NCI-H510A treated with DMSO at 0.1 percent for 48 hours (cell line): ENCODE data around the gene CLCN7.
"Not testable (repeated sequence)": the region's sequence is repeated elsewhere in the genome, so short reads cannot be mapped to it uniquely, and the experiment has no call there.

Experiments used
- DNase-seq: peaks from one replicate; lab custom pipeline; 2025; lab: John Stamatoyannopoulos, UW

Gene CLCN7

GRCh38 chr16:1445518-1446203 lies 29.2 kb downstream of the CLCN7 start:
- no peak for DNase-seq

GRCh38 chr16:1444730-1445517 lies 29.9 kb downstream of the CLCN7 start:
- DNase-seq, result no peak

- no peak for DNase-seq
These were observed 30.7 kb downstream of the CLCN7 start, which contains the start of gene CCDC154 for GRCh38 chr16:1443980-1444729. Gene CCDC154 (minus strand): TSS chr16:1444556. CDS start chr16:1444322, 234 bp downstream.

- DNase-seq, result no peak
These were observed 31.3 kb downstream of the CLCN7 start for GRCh38 chr16:1443403-1443973.

- DNase-seq, result no peak
These were observed 32.1 kb downstream of the CLCN7 start for GRCh38 chr16:1442697-1443096.

GRCh38 chr16:1441391-1441829 lies 33.4 kb downstream of the CLCN7 start:
- DNase-seq, result no peak

- not testable (repeated sequence) for DNase-seq
These were observed 35.1 kb downstream of the CLCN7 start for GRCh38 chr16:1439699-1440074.

GRCh38 chr16:1439058-1439698 lies 35.6 kb downstream of the CLCN7 start:
- DNase-seq, result no peak

- no peak for DNase-seq
These were observed 36.4 kb downstream of the CLCN7 start for GRCh38 chr16:1438229-1439057.

GRCh38 chr16:1437606-1438005 lies 37.2 kb downstream of the CLCN7 start:
- DNase-seq, result no peak

GRCh38 chr16:1436731-1437355 lies 38.0 kb downstream of the CLCN7 start:
- no peak for DNase-seq

- no peak for DNase-seq
These were observed 38.7 kb downstream of the CLCN7 start for GRCh38 chr16:1435921-1436697.

- no peak for DNase-seq
These were observed 39.9 kb downstream of the CLCN7 start for GRCh38 chr16:1434644-1435592.

GRCh38 chr16:1433756-1434155 lies 41.1 kb downstream of the CLCN7 start:
- DNase-seq, result no peak

GRCh38 chr16:1433263-1433560 lies 41.6 kb downstream of the CLCN7 start:
- no peak for DNase-seq

GRCh38 chr16:1432388-1433262 lies 42.2 kb downstream of the CLCN7 start:
- no peak for DNase-seq

GRCh38 chr16:1431497-1432270 lies 43.1 kb downstream of the CLCN7 start:
- DNase-seq, result no peak
